KMS-11 (cell line): ENCODE results near the gene SLC35G2.
A peak's percentile ranks its signal among the peaks of the same experiment; 100 is the strongest.

Source experiments
- H2AFZ ChIP-seq: fragments of 200-600 bp; sonication (generic); 2 replicates; pipeline ENCODE4 v1.6.1; 2016; ENCODE audit warnings: antibody characterized with exemption, mixed run types, low read depth
- H3K27ac ChIP-seq: fragments of 200-600 bp; sonication (generic); 2 replicates; pipeline ENCODE4 v1.6.1; 2016; ENCODE audit warnings: mild to moderate bottlenecking, mixed run types
- H3K27me3 ChIP-seq: fragments of 200-600 bp; sonication (generic); 2 replicates; pipeline ENCODE4 v1.6.1; 2017; ENCODE audit warnings: mild to moderate bottlenecking, low read depth, mixed run types, moderate library complexity; ENCODE audit not compliant: insufficient read depth
- H3K36me3 ChIP-seq: fragments of 200-600 bp; sonication (generic); 2 replicates; pipeline ENCODE4 v1.6.1; 2017; ENCODE audit warnings: mild to moderate bottlenecking, mixed run types; ENCODE audit not compliant: insufficient read depth
- H3K4me1 ChIP-seq: fragments of 200-600 bp; sonication (generic); 2 replicates; pipeline ENCODE4 v1.6.1; 2016; ENCODE audit warnings: mild to moderate bottlenecking, low read depth, mixed run types; ENCODE audit not compliant: poor library complexity, severe bottlenecking
- H3K4me2 ChIP-seq: fragments of 200-600 bp; sonication (generic); 2 replicates; pipeline ENCODE4 v1.7.0; 2016; ENCODE audit warnings: mild to moderate bottlenecking, mixed run types
- H3K4me3 ChIP-seq: fragments of 200-600 bp; sonication (generic); IDR thresholded peaks from 2 replicates; pipeline ENCODE4 v1.6.1; 2017; ENCODE audit warnings: low read depth, low read length, mixed read lengths; ENCODE audit not compliant: insufficient read depth
- H3K79me2 ChIP-seq: fragments of 200-600 bp; sonication (generic); 2 replicates; pipeline ENCODE4 v1.6.1; 2016; ENCODE audit warnings: low read depth, mixed run types; ENCODE audit not compliant: insufficient read depth
- H3K9ac ChIP-seq: fragments of 200-600 bp; sonication (generic); 2 replicates; pipeline ENCODE4 v1.6.1; 2016; ENCODE audit warnings: mild to moderate bottlenecking, mixed run types
- H4K20me1 ChIP-seq: fragments of 200-600 bp; sonication (generic); 2 replicates; pipeline ENCODE4 v1.6.1; 2016; ENCODE audit warnings: mild to moderate bottlenecking, mixed run types; ENCODE audit not compliant: insufficient read depth
- CTCF ChIP-seq: fragments of 200-600 bp; sonication (generic); conservative IDR thresholded peaks from 2 replicates; pipeline ENCODE4 v1.6.1; 2017; ENCODE audit warnings: low read depth, mild to moderate bottlenecking, antibody characterized with exemption, low read length, moderate library complexity, mixed read lengths

SLC35G2 gene

GRCh38 chr3:136818191-136818768 lies 646 bp upstream of the SLC35G2 start:
- no peak for TF ChIP-seq CTCF
- Histone ChIP-seq H3K9ac (no peak overlapping the region), H2AFZ (peak overlapping the region; percentile 81; the same call in 1 of the 2 replicates), H3K36me3 (no peaks in the 10 kb centered on the region), H3K27ac (no peak overlapping the region), H3K4me2 (peak overlapping the region; percentile 31; the same call in 1 of the 2 replicates), H4K20me1 (no peaks in the 10 kb centered on the region), H3K79me2 (no peaks in the 10 kb centered on the region), H3K27me3 (no peaks in the 10 kb centered on the region; the same call in 1 of the 2 replicates), H3K4me1 (no peaks in the 10 kb centered on the region), H3K4me3 (peak overlapping the region; percentile 31)

GRCh38 chr3:136819392-136819730 lies 435 bp downstream of the SLC35G2 start:
- Histone ChIP-seq H3K36me3 (no peaks in the 10 kb centered on the region), H3K4me1 (no peaks in the 10 kb centered on the region), H3K9ac (peak overlapping the region; percentile 33; the same call in 1 of the 2 replicates), H4K20me1 (no peaks in the 10 kb centered on the region), H3K27ac (no peak overlapping the region), H2AFZ (peak overlapping the region; percentile 81; the same call in 1 of the 2 replicates), H3K4me3 (peak overlapping the region; percentile 31), H3K79me2 (no peaks in the 10 kb centered on the region), H3K4me2 (peak overlapping the region; percentile 31; the same call in 1 of the 2 replicates), H3K27me3 (no peaks in the 10 kb centered on the region; the same call in 1 of the 2 replicates)
- no peak for TF ChIP-seq CTCF

- no peak overlapping the region for H3K27ac ChIP-seq
- 0 out of 2 replicates have a peak overlapping the region, but pooled peaks have one; percentile 33 for H3K9ac ChIP-seq
- H3K27me3 ChIP-seq = no peaks in the 10 kb centered on the region; the same call in 1 of the 2 replicates
- no peaks in the 10 kb centered on the region for H3K36me3 ChIP-seq
- H3K4me1 ChIP-seq = no peaks in the 10 kb centered on the region
- no peaks in the 10 kb centered on the region for H3K79me2 ChIP-seq
- H3K4me2 ChIP-seq = peak overlapping the region; percentile 31; the same call in 1 of the 2 replicates
- no peak for TF ChIP-seq CTCF
- no peak overlapping the region for H3K4me3 ChIP-seq
- peak overlapping the region; percentile 81; the same call in 1 of the 2 replicates for H2AFZ ChIP-seq
- H4K20me1 ChIP-seq = no peaks in the 10 kb centered on the region
Observed at GRCh38 chr3:136819731-136820679, 1.1 kb downstream of the SLC35G2 start.

GRCh38 chr3:136831461-136831860 lies 12.5 kb downstream of the SLC35G2 start:
- TF ChIP-seq CTCF = no peak
- H4K20me1 ChIP-seq = no peaks in the 10 kb centered on the region
- H2AFZ ChIP-seq = no peak overlapping the region
- no peak overlapping the region for H3K9ac ChIP-seq
- H3K4me2 ChIP-seq = no peak overlapping the region
- H3K4me1 ChIP-seq = peaks cover 16% of the 10 kb centered on the region
- no peaks in the 10 kb centered on the region for H3K79me2 ChIP-seq
- no peaks in the 10 kb centered on the region for H3K27me3 ChIP-seq
- H3K36me3 ChIP-seq = no peaks in the 10 kb centered on the region
- H3K4me3 ChIP-seq = no peak overlapping the region
- H3K27ac ChIP-seq = no peak overlapping the region
